Measurements from ENCODE around the gene DNAJC5. TPM values are rescaled to one million over a fixed set of nuclear protein-coding genes. Genes with fewer than 3 reads are reported as not detected.

DNAJC5 gene
- total RNA-seq, 1 donor from 2014 or later: 44.2 TPM

- no peak for DNase-seq (ENCODE audit: low spot score)
- peak overlapping the region; percentile 59 for H3K27ac Mint-ChIP-seq (ENCODE audit: unreplicated experiment)
- H3K27me3 Mint-ChIP-seq (ENCODE audit: low read depth): no peaks in the 10 kb centered on the region
- TF ChIP-seq, protein P1, sequence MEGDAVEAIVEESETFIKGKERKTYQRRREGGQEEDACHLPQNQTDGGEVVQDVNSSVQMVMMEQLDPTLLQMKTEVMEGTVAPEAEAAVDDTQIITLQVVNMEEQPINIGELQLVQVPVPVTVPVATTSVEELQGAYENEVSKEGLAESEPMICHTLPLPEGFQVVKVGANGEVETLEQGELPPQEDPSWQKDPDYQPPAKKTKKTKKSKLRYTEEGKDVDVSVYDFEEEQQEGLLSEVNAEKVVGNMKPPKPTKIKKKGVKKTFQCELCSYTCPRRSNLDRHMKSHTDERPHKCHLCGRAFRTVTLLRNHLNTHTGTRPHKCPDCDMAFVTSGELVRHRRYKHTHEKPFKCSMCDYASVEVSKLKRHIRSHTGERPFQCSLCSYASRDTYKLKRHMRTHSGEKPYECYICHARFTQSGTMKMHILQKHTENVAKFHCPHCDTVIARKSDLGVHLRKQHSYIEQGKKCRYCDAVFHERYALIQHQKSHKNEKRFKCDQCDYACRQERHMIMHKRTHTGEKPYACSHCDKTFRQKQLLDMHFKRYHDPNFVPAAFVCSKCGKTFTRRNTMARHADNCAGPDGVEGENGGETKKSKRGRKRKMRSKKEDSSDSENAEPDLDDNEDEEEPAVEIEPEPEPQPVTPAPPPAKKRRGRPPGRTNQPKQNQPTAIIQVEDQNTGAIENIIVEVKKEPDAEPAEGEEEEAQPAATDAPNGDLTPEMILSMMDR (IDR thresholded peaks at IDR 0.05): no peak
- H3K9me3 Mint-ChIP-seq (ENCODE audit: low read depth): no peaks in the 10 kb centered on the region
- no peak overlapping the region for H3K4me3 Mint-ChIP-seq (ENCODE audit: unreplicated experiment)
- H3K36me3 Mint-ChIP-seq (ENCODE audit: low read depth): peaks cover 2% of the 10 kb centered on the region
- no peaks in the 10 kb centered on the region for H3K4me1 Mint-ChIP-seq (ENCODE audit: low read depth)
Observed at GRCh38 chr20:63941282-63942081, 46.6 kb downstream of the DNAJC5 start.

DNA sequence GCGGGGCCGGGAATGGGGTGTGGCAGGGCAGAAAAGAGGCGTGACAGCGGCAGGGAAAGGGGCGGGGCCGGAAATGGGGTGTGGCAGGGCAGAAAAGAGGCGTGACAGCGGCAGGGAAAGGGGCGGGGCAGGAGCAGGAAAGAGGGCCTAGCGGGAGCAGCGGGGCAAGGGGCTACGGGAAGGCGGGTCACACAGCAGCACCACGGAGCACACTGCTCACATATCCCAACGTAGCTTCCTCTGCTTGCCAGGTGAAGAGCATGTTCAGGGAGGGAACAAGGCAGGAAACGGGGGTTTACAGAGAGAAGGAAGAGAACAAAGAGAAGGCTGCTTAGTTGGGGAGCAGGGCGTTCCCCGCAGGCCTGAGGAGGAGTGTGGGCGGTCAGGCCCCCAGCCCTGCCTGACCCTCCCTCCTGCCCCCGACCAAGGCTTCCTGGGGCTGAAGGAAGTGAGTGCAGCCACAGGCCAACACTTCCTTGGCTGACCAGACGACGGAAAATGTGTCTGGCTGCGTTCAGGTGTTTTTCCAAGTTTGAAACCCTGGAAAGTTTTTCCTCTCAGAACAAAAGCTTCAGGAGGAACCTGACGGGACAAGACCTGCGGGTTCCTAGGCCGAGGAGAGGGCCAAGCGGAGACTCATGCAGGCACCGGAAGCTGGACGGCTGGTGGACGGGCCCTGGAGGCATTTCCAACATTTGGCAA, 47.5 kb downstream of the DNAJC5 start:
- H3K36me3 Mint-ChIP-seq (ENCODE audit: low read depth): peaks cover 3% of the 10 kb centered on the region
- DNase-seq (ENCODE audit: low spot score): no peak
- H3K4me3 Mint-ChIP-seq (ENCODE audit: unreplicated experiment): no peak overlapping the region
- H3K27ac Mint-ChIP-seq (ENCODE audit: unreplicated experiment): peak overlapping the region; percentile 45
- TF ChIP-seq, protein P1 (IDR thresholded peaks at IDR 0.05): no peak
- peaks cover 6% of the 10 kb centered on the region for H3K4me1 Mint-ChIP-seq (ENCODE audit: low read depth)
- H3K9me3 Mint-ChIP-seq (ENCODE audit: low read depth): no peaks in the 10 kb centered on the region
- H3K27me3 Mint-ChIP-seq (ENCODE audit: low read depth): no peaks in the 10 kb centered on the region

DNA sequence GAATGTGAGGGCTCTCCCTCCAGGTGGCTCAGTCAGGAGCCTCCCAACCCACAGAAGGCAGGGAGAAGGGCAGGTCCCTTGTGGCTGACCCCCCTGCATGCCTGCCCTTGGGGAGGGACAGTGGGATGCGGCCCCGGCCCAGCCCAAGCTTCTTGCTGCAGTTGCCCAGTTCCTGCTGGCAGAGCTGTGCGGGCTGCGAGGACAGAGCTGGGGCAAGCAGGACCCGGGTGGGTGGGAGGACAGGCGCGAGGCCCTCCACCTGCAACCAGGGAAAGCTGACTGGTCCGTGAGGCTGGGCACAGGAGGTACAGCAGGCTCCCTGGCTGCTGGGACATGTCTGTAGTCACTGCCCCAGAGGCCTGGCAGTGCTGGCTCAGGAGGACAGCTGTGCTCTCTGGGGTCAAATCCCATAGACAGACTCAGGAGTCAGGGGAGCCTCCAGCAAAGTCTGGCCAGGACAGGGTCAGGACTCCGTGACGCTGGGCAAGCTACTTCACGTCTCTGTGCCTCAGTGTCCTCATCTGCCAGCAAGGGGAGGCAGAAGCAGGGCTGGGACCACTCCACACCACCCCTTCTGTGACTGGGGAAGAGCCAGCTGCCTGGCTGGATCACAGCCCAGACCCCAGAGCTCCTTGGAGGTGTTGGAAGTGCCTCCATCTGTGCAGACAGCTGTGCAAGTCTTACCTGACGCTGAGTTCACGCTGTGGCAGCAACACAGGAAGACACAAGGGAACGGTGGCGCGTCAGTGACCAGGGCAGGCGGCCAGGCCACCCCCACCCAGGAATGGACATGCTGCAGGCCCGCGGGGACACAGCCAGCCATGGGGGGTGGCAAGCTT, 48.3 kb downstream of the DNAJC5 start:
- Mint-ChIP-seq H3K36me3 (ENCODE audit: low read depth) (peaks cover 3% of the 10 kb centered on the region), H3K9me3 (ENCODE audit: low read depth) (no peaks in the 10 kb centered on the region), H3K4me3 (ENCODE audit: unreplicated experiment) (no peak overlapping the region), H3K27me3 (ENCODE audit: low read depth) (no peaks in the 10 kb centered on the region), H3K4me1 (ENCODE audit: low read depth) (peaks cover 10% of the 10 kb centered on the region), H3K27ac (ENCODE audit: unreplicated experiment) (no peak overlapping the region)
- DNase-seq (ENCODE audit: low spot score): peak; percentile 91
- TF ChIP-seq, protein P1 (IDR thresholded peaks at IDR 0.05): no peak

DNA sequence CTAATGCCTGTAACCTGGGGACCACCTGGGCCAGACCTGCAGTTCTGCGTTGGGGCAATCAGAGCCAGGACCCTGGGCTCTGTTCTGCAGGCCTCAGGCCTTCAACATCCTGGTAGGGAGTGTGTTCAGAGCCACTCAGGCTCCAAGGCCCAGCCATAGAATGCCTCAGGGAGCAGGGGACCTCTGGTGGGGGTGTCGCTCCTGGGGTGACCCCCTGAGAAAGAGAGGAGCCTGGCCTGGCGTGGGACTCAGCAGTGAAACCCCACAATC, 48.8 kb downstream of the DNAJC5 start:
- TF ChIP-seq, protein P1 (IDR thresholded peaks at IDR 0.05): no peak
- Mint-ChIP-seq H3K27me3 (ENCODE audit: low read depth) (no peaks in the 10 kb centered on the region), H3K4me1 (ENCODE audit: low read depth) (peaks cover 14% of the 10 kb centered on the region), H3K36me3 (ENCODE audit: low read depth) (peaks cover 3% of the 10 kb centered on the region), H3K4me3 (ENCODE audit: unreplicated experiment) (no peak overlapping the region), H3K9me3 (ENCODE audit: low read depth) (no peaks in the 10 kb centered on the region), H3K27ac (ENCODE audit: unreplicated experiment) (no peak overlapping the region)
- no peak for DNase-seq (ENCODE audit: low spot score)
